ENCODE measurements around the gene MLPH.

DNA sequence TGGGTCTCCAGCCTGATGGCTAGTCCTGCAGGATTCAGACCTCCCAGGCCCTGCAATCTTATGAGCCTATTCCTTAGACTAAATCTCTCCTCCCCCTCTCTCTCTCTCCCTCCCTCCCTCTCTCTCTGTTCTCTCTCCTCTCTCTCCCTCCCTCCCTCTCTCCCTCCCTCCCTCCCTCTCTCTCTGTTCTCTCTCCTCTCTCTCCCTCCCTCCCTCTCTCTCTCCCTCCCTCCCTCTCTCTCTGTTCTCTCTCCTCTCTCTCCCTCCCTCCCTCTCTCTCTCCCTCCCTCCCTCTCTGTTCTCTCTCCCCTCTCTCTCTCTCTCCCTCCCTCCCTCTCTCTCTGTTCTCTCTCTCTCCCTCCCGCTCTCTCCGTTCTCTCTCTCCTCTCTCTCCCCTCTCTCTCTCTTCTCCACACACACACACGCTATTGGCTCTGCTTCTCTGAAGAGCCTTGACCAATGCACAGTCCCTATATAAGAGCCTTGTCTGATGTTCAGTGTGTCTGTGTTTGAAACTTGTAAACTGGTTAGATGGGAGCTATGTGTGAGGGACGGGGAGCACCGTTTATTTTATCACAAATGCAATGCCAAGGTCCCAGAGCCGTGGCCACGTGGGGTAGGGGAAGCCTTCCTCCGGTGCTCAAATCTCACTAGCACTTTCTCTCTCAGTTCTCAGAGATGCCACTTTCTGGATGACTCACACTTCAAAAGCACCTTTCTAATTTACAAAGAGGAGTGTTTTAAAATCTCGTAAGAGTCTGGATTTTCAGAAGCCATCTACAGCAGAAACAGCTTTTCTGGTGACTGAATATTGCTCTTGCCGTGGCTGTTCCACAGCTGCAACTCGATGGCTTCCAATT lies 70.0 kb downstream of the MLPH start:
- no peak for TF ChIP-seq EZH2 (IDR thresholded peaks at IDR 0.05; ENCODE audit: insufficient read depth, poor library complexity, severe bottlenecking)
- TF ChIP-seq EZH2phosphoT487 (IDR thresholded peaks at IDR 0.05; ENCODE audit: insufficient read depth, low read depth), result no peak

All from GM23248 (cell line).